Measurements from ENCODE around the gene LRTM2.

LRTM2 gene

DNA sequence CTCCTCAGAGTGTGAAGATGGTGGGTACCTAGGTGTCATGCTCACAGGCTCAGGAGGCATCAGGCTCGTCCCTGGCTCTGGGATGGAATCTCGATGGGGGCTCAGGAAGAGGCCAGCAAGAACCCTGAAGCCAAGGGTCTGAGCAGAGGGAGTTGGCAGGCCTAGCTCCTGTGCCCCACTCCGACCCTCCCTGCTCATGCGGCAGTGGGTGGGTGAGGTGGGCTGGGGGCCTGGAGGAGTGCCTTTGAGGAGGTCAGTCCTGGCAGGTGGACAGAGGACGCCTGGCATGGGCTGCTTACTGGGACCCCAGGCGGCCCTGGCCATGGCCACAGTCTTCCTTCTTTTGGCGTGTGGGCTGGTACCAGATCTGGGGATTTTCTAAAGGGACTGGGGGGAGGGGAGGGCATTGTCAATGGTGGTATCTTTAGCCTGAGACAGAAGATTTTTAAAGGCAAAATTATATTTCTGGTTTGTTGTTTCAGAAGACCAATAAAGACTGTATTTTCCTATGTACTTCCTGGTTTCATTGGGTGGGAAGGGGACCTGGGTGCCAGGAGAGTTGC lies 16.0 kb downstream of the LRTM2 start:
- Histone ChIP-seq H3K36me3 (ENCODE audit: control insufficient read depth, low read depth, low read length) (no peaks in the 10 kb centered on the region), H3K9me3 (ENCODE audit: control insufficient read depth, low read depth, low read length) (no peaks in the 10 kb centered on the region), H3K4me1 (ENCODE audit: control insufficient read depth, low read depth, low read length) (peaks cover 5% of the 10 kb centered on the region), H3K27me3 (ENCODE audit: control insufficient read depth, insufficient read depth, low read length) (peaks cover 12% of the 10 kb centered on the region), H3K4me3 (ENCODE audit: low read length) (no peak overlapping the region), H3K9ac (ENCODE audit: low read length) (no peak overlapping the region), H3K27ac (ENCODE audit: low read length) (no peak overlapping the region)

DNA sequence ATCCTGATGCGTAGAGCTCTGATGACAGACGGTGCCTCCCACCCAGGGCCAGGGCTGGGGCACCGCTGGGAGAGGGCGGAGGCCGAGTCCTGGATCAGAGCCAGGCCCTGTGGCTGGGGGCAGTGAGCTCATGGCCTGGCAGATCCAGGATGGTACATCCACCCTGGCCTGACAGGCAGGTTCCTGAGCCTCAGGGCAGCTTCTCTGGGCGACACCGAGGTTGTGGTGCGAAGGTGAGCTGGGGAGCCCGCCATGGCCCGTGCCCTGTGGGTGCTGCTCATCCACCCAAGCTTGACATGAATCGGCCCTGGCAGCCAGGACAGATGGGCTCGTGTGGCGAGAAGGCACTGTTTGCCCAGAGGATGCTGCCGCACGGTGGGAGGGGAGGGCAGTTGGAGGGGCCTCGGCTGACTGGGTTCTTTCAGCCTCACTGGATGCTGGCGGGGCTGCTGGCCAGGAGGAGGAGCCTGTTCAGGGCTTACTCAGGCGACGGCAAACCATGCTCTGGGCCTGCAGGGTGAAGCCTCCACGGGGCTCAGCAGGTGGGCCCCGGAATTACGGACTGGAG lies 16.6 kb downstream of the LRTM2 start:
- no peaks in the 10 kb centered on the region for H3K36me3 ChIP-seq (ENCODE audit: control insufficient read depth, low read depth, low read length)
- no peaks in the 10 kb centered on the region for H3K9me3 ChIP-seq (ENCODE audit: control insufficient read depth, low read depth, low read length)
- no peak overlapping the region for H3K4me3 ChIP-seq (ENCODE audit: low read length)
- H3K9ac ChIP-seq (ENCODE audit: low read length) = no peak overlapping the region
- H3K4me1 ChIP-seq (ENCODE audit: control insufficient read depth, low read depth, low read length) = peaks cover 3% of the 10 kb centered on the region
- H3K27me3 ChIP-seq (ENCODE audit: control insufficient read depth, insufficient read depth, low read length) = peaks cover 6% of the 10 kb centered on the region
- no peak overlapping the region for H3K27ac ChIP-seq (ENCODE audit: low read length)

DNA sequence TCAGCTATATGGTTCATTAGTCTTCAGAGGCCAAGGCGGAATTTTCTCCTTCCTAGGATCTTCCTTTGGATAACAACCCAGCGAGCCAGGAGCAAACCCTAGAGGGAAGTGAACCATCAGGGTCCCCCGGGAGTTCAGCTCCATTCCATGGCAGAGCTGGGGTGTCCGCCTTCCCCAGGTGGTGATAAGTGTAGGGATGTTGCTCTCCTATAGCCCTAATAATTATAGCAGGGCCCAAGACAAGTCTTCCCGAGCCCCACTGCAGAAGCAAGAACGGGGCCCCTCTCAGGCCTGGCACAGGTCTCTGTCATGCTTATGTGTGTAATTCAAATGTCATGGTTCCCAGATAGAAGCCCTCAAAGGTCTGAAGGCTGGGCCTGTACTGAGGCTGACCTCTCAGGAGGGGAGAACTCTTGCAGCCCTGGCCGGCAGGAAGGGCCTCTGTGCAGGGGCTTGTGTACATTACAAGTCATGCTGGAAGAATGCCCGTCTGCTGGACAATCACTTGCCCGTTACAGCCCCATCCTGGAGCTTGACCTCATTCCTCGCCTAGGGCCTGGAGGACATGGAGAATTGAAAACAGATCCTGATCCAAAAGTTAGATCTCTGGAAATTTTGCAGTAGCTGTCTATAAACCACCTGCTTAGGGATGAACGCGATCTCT lies 17.3 kb downstream of the LRTM2 start:
- no peaks in the 10 kb centered on the region for H3K36me3 ChIP-seq (ENCODE audit: control insufficient read depth, low read depth, low read length)
- H3K9me3 ChIP-seq (ENCODE audit: control insufficient read depth, low read depth, low read length) = no peaks in the 10 kb centered on the region
- H3K9ac ChIP-seq (ENCODE audit: low read length) = no peak overlapping the region
- H3K27me3 ChIP-seq (ENCODE audit: control insufficient read depth, insufficient read depth, low read length) = no peaks in the 10 kb centered on the region
- no peak overlapping the region for H3K4me3 ChIP-seq (ENCODE audit: low read length)
- H3K4me1 ChIP-seq (ENCODE audit: control insufficient read depth, low read depth, low read length) = peaks cover 3% of the 10 kb centered on the region
- H3K27ac ChIP-seq (ENCODE audit: low read length) = no peak overlapping the region

DNA sequence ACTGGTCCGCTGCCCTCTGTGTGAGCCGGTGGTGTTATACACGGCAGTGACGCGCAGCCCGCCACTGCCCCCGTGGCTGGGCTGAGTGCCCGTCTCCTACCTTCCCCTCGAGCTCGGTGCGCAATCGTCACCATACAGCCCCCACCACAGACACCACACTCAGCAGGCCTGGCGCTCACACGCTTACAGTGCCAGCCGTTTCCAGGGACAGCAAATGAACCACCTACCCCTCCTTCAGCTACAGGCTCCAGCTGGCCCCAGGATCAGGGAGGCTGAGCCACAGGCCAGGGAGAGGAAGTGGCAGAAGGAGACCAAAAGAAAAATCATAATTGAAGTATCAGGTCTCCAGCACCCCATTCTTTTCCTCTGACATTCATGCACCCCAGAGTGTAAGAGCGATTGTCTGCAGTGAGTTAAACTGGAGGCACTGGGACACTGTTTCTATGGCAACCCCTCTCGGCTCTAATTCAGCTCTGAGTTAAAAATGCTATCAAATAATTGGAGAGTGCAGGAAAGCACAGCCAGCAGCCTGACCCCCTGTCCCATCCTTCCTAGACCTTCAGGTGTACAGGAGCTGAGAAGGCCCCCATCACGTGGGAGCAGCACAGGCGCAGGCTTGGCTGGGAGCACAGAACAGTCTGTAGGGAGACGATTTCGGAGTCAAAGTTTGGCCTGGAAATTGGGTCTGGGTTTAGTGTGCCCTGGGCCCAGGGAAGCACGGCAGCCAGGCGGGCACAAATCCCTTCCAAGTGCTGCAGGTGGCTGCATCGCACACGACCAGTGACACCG lies 18.0 kb downstream of the LRTM2 start:
- Histone ChIP-seq H3K36me3 (ENCODE audit: control insufficient read depth, low read depth, low read length) (no peaks in the 10 kb centered on the region), H3K4me3 (ENCODE audit: low read length) (no peak overlapping the region), H3K9ac (ENCODE audit: low read length) (no peak overlapping the region), H3K27me3 (ENCODE audit: control insufficient read depth, insufficient read depth, low read length) (no peaks in the 10 kb centered on the region), H3K27ac (ENCODE audit: low read length) (no peak overlapping the region), H3K9me3 (ENCODE audit: control insufficient read depth, low read depth, low read length) (no peaks in the 10 kb centered on the region), H3K4me1 (ENCODE audit: control insufficient read depth, low read depth, low read length) (peaks cover 5% of the 10 kb centered on the region)

DNA sequence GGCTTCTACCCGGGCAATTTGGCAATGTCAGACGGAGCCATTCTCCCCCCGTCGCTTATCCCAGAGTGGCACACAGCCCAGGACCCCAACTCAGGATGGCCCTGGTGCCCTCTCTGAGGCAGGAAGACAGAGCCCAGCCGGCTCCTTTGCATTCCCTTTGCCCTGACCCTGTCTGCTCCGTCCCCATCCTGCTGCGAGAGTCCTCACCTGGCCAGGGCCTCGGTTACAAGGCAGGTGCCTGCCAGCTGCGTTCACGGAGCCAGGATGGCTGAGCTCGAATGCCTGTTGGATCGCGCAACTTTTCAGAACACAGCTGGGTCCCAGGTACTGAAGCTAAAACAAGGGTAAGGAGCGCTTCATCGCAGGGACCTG lies 18.6 kb downstream of the LRTM2 start:
- H3K4me1 ChIP-seq (ENCODE audit: control insufficient read depth, low read depth, low read length) = peaks cover 11% of the 10 kb centered on the region
- H3K27me3 ChIP-seq (ENCODE audit: control insufficient read depth, insufficient read depth, low read length) = peaks cover 4% of the 10 kb centered on the region
- H3K4me3 ChIP-seq (ENCODE audit: low read length) = no peak overlapping the region
- H3K9me3 ChIP-seq (ENCODE audit: control insufficient read depth, low read depth, low read length) = no peaks in the 10 kb centered on the region
- no peaks in the 10 kb centered on the region for H3K36me3 ChIP-seq (ENCODE audit: control insufficient read depth, low read depth, low read length)
- H3K27ac ChIP-seq (ENCODE audit: low read length) = no peak overlapping the region
- H3K9ac ChIP-seq (ENCODE audit: low read length) = no peak overlapping the region

DNA sequence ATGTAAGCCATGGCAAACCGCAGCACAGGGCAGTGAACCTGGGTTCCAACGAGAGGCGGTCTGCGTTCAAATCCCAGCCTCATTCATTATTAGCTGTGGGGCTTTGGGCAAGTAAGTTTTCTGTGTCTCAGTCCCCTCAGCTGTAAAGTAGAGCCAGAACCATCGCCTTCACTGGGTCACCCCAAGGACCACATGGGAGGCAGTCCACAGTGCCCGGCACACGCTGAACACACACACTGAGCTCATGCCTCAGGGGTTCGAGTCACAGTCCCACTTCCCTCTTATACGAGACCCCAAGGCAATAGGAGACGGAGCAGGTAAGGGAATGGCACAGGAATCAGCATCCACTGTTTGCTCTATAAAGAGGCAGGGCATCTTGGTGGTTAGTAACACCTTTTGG lies 19.1 kb downstream of the LRTM2 start:
- H3K27me3 ChIP-seq (ENCODE audit: control insufficient read depth, insufficient read depth, low read length) = peaks cover 9% of the 10 kb centered on the region
- H3K36me3 ChIP-seq (ENCODE audit: control insufficient read depth, low read depth, low read length) = no peaks in the 10 kb centered on the region
- no peak overlapping the region for H3K4me3 ChIP-seq (ENCODE audit: low read length)
- peaks cover 16% of the 10 kb centered on the region for H3K4me1 ChIP-seq (ENCODE audit: control insufficient read depth, low read depth, low read length)
- H3K27ac ChIP-seq (ENCODE audit: low read length) = no peak overlapping the region
- H3K9me3 ChIP-seq (ENCODE audit: control insufficient read depth, low read depth, low read length) = no peaks in the 10 kb centered on the region
- no peak overlapping the region for H3K9ac ChIP-seq (ENCODE audit: low read length)

DNA sequence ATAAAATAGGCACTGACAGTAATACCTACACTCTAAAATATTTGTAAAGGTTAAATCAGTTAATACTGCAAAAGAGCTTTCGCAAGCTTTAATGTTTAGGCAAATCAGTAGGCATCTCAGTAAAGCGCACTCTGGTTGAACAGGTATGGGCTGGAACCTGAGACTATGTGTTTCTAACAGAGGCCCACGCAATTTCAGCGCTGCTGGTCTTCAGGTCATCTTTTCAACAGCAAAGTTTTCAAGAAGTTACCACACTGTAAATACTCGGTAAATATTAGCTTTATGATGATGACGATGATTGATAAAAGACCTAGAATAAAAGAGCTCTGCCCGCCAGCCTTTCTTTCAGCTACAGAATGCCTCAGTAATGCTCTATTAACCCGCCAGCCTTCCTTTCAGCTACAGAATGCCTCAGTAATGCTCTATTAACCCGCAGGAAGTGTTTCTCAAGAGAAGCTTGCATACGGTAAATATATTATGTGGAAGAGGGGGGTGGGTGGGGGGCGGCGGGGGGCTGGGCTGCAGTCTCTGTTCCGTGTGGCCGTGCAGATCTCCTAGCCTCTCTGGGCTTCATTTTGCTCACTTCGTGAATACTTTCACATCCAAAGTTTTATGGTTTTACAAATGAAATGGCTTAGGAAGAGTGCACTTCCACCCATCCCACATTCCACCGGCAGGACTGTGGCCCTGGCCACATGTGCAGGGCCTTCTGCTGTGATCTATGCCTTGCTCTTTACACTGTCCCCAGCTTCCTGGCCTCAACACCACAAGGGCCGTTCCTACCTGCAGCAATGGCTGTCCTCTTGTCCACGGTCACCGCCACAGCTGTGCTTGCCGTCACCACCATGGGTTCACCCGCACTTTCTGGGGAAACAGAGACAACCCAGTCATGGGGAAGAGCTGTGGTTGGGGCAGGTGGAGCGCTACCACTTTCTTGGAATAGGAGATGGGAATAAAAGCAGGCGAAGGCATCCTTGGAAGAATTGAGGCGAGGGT lies 19.9 kb downstream of the LRTM2 start:
- peaks cover 13% of the 10 kb centered on the region for H3K27me3 ChIP-seq (ENCODE audit: control insufficient read depth, insufficient read depth, low read length)
- no peak overlapping the region for H3K4me3 ChIP-seq (ENCODE audit: low read length)
- H3K4me1 ChIP-seq (ENCODE audit: control insufficient read depth, low read depth, low read length) = peaks cover 22% of the 10 kb centered on the region
- H3K9ac ChIP-seq (ENCODE audit: low read length) = no peak overlapping the region
- H3K36me3 ChIP-seq (ENCODE audit: control insufficient read depth, low read depth, low read length) = no peaks in the 10 kb centered on the region
- no peaks in the 10 kb centered on the region for H3K9me3 ChIP-seq (ENCODE audit: control insufficient read depth, low read depth, low read length)
- H3K27ac ChIP-seq (ENCODE audit: low read length) = no peak overlapping the region

DNA sequence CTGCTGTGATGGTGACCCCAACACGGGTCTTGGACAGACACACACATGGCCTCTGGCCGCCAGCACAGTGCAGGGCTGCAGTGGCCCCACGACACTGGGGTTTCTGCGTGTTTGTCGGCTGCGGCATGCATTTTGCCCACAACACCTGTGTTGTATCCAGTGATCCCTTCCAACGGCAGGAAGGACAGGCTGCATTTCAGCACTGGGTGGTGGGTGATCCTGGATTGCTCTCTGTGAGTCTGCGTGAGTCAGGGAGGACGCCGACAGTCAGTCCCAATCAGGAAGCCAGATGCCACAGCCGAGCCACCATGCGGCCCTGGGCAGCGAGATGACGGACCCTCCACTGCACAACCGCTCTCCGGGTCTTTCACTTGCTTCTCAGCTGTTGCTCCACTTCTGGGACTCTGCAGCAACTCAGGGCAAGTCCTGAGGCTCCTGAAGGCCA lies 20.6 kb downstream of the LRTM2 start:
- Histone ChIP-seq H3K9me3 (ENCODE audit: control insufficient read depth, low read depth, low read length) (no peaks in the 10 kb centered on the region), H3K9ac (ENCODE audit: low read length) (no peak overlapping the region), H3K4me3 (ENCODE audit: low read length) (no peak overlapping the region), H3K4me1 (ENCODE audit: control insufficient read depth, low read depth, low read length) (peaks cover 22% of the 10 kb centered on the region), H3K27me3 (ENCODE audit: control insufficient read depth, insufficient read depth, low read length) (peaks cover 13% of the 10 kb centered on the region), H3K36me3 (ENCODE audit: control insufficient read depth, low read depth, low read length) (no peaks in the 10 kb centered on the region), H3K27ac (ENCODE audit: low read length) (no peak overlapping the region)

DNA sequence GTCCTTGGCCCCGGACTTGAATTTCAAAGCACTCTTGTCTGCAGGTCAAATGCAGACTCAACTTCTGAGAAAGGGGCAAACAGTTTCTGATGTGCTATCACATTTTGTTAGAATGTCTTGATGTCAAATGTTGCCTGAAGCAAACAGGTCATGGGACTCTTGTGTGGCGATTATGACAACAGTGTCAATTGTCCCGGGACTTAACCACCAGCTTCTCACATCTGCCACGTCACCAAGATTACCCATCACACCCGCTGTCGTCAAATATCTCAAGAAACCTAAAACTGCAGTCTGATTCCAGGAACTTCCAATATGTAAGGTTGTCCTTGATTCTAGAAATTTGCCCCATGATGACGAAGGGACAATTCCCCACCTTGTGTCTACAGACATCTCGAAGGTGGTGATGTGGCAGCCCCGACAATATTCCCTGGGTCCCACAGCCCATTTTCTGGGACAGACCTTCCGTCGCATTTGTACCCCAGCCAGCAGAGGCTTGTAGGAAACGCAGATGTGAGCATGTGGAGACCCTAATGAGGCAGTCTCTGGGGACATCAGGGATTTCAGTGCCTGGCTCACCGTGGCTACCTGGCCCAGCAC lies 21.3 kb downstream of the LRTM2 start:
- Histone ChIP-seq H3K9ac (ENCODE audit: low read length) (no peak overlapping the region), H3K27ac (ENCODE audit: low read length) (no peak overlapping the region), H3K36me3 (ENCODE audit: control insufficient read depth, low read depth, low read length) (no peaks in the 10 kb centered on the region), H3K4me3 (ENCODE audit: low read length) (no peak overlapping the region), H3K9me3 (ENCODE audit: control insufficient read depth, low read depth, low read length) (no peaks in the 10 kb centered on the region), H3K4me1 (ENCODE audit: control insufficient read depth, low read depth, low read length) (peaks cover 22% of the 10 kb centered on the region), H3K27me3 (ENCODE audit: control insufficient read depth, insufficient read depth, low read length) (peaks cover 13% of the 10 kb centered on the region)

DNA sequence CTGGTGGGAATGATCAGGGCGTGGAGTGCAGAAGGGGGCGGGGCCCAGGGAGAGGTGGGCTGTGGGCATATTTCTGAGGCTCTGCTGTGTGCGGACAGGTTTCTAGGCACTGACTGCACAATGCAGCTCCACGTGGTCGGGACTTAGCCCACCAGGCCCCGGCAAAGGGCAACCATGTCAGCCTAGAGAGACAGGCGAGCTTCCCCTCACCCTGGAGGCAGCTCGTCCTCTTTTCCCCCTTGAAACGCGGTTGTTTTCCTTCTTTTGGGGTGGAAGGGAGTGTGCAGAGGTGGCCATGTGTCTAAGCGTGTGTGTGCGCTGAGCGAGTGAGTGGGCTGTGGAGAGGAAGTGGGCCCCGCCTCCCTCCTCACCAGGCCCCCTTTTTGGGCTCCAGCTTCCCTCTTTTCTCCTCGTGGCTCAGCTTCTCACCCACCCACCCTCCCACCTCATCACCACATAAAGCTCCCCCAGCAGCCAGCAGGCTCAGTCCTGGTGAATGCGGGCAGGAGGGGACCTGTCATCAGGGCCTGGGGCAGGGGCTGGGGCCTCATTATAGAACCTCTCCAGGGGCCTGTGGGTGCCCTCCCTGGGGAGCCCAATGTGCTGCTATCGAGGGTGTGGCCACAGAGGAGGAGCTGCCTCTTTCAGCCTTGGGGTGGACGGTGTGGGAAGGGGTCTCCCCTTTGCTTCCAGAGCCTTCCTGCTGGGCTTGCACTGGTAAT lies 22.0 kb downstream of the LRTM2 start:
- Histone ChIP-seq H3K36me3 (ENCODE audit: control insufficient read depth, low read depth, low read length) (no peaks in the 10 kb centered on the region), H3K9me3 (ENCODE audit: control insufficient read depth, low read depth, low read length) (no peaks in the 10 kb centered on the region), H3K27ac (ENCODE audit: low read length) (no peak overlapping the region), H3K4me3 (ENCODE audit: low read length) (no peak overlapping the region), H3K4me1 (ENCODE audit: control insufficient read depth, low read depth, low read length) (peaks cover 21% of the 10 kb centered on the region), H3K9ac (ENCODE audit: low read length) (no peak overlapping the region), H3K27me3 (ENCODE audit: control insufficient read depth, insufficient read depth, low read length) (peaks cover 13% of the 10 kb centered on the region)
